ENCODE results near the gene ATXN1.

DNA sequence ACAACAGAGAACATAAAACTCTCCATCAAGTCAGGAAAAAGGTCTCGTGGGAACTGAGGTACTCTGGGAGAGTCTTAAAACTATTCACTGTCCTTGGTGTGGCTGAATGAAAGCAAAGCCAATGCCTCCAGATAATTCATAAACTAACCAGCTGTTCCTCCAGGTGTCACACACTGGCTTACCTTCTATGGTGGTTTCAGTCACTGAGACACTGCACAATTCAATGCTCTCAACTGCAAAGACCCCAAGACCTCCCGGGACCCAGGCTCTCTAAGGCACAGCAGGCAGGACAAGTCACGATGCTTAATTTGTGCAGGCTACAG, 422.0 kb downstream of the ATXN1 start:
- TF ChIP-seq EZH2phosphoT487 (IDR thresholded peaks at IDR 0.05; ENCODE audit: insufficient read depth, low read depth) (no peak), EZH2 (IDR thresholded peaks at IDR 0.05; ENCODE audit: insufficient read depth, poor library complexity, severe bottlenecking) (no peak)

All from GM23248 (cell line).